Measurements from ENCODE around the gene FZD7. TPM values are rescaled to one million over a fixed set of nuclear protein-coding genes. Genes with fewer than 3 reads are reported as not detected.

FZD7 gene
- 10 to 100 TPM; 11.1 to 17.6 TPM for total RNA-seq
- polyA plus RNA-seq (ENCODE audit: insufficient read length in 6 of 6), result 10 to 100 TPM; 30.1 to 43.1 (median 40.3) TPM
- long read RNA-seq, donor 1, transcript FZD7-201 (1 exons, 3,859 nt), result major isoform, 36 of 36 reads
- long read RNA-seq, donor 1, partial matches to known transcripts, result 0 of 36 reads
- long read RNA-seq, donor 1, other reads (novel, unspliced or antisense), result 0 of 36 reads
- long read RNA-seq, donor 2, transcript FZD7-201 (1 exons, 3,859 nt), result major isoform, 51 of 51 reads
- long read RNA-seq, donor 2, partial matches to known transcripts, result 0 of 51 reads
- long read RNA-seq, donor 2, other reads (novel, unspliced or antisense), result 0 of 51 reads
- long read RNA-seq, donor 3, transcript FZD7-201 (1 exons, 3,859 nt), result major isoform, 22 of 22 reads
- long read RNA-seq, donor 3, partial matches to known transcripts, result 0 of 22 reads
- long read RNA-seq, donor 3, other reads (novel, unspliced or antisense), result 0 of 22 reads
- long read RNA-seq, donor 4, partial matches to known transcripts, result 0 of 1 reads
- long read RNA-seq, donor 4, other reads (novel, unspliced or antisense), result 0 of 1 reads
- long read RNA-seq, donor 5, transcript FZD7-201 (1 exons, 3,859 nt), result major isoform, 31 of 31 reads
- long read RNA-seq, donor 5, partial matches to known transcripts, result 0 of 31 reads
- long read RNA-seq, donor 5, other reads (novel, unspliced or antisense), result 0 of 31 reads
- long read RNA-seq, donor 6, transcript FZD7-201 (1 exons, 3,859 nt), result major isoform, 21 of 21 reads
- long read RNA-seq, donor 6, partial matches to known transcripts, result 0 of 21 reads
- long read RNA-seq, donor 6, other reads (novel, unspliced or antisense), result 0 of 21 reads
- long read RNA-seq, donor 7, transcript FZD7-201 (1 exons, 3,859 nt), result major isoform, 10 of 10 reads
- long read RNA-seq, donor 7, partial matches to known transcripts, result 0 of 10 reads
- long read RNA-seq, donor 7, other reads (novel, unspliced or antisense), result 0 of 10 reads
- long read RNA-seq, donor 8, transcript FZD7-201 (1 exons, 3,859 nt), result major isoform, 12 of 12 reads
- long read RNA-seq, donor 8, partial matches to known transcripts, result 0 of 12 reads
- long read RNA-seq, donor 8, other reads (novel, unspliced or antisense), result 0 of 12 reads
- long read RNA-seq, donor 9, result 0 reads
- long read RNA-seq, donor 10, partial matches to known transcripts, result 0 of 2 reads
- long read RNA-seq, donor 10, other reads (novel, unspliced or antisense), result 0 of 2 reads
- long read RNA-seq, donor 11, transcript FZD7-201 (1 exons, 3,859 nt), result major isoform, 16 of 16 reads
- long read RNA-seq, donor 11, partial matches to known transcripts, result 0 of 16 reads
- long read RNA-seq, donor 11, other reads (novel, unspliced or antisense), result 0 of 16 reads
- long read RNA-seq, donor 12, transcript FZD7-201 (1 exons, 3,859 nt), result major isoform, 25 of 25 reads
- long read RNA-seq, donor 12, partial matches to known transcripts, result 0 of 25 reads
- long read RNA-seq, donor 12, other reads (novel, unspliced or antisense), result 0 of 25 reads

GRCh38 chr2:202033317-202034248 is at the start of gene FZD7:
Gene FZD7 (plus strand): TSS chr2:202033855. CDS start chr2:202034648, 793 bp downstream.
- Histone ChIP-seq H3K4me1 (peaks cover 8 to 25% of the 10 kb centered on the region in 2 donors), H3K4me3 (peak within 1 kb of the TSS; percentile 61), H3K27ac (peak within 1 kb of the TSS; percentile 77 to 94), H3K36me3 (no peaks in the 10 kb centered on the region), H3K27me3 (peaks cover 11 to 78% of the 10 kb centered on the region in 2 donors), H3K9me3 (no peaks in the 10 kb centered on the region)
- DNase-seq, result peak; percentile 92 to 97 (median 95)
- peak; percentile 93 for ATAC-seq
- TF ChIP-seq CTCF (IDR thresholded peaks at IDR 0.05), result no peak
- intact Hi-C loops (cut with DNase I), result loop anchor here in 1 of 2 donors (10.0 kb wide), 1 partner anchor 141 kb away; no protein-coding TSS in a partner anchor

GRCh38 chr2:201984333-201984732 is 49.3 kb upstream of the FZD7 start:
- ATAC-seq (no peak), DNase-seq (no peak)
- Histone ChIP-seq H3K27me3 (no peaks in the 10 kb centered on the region), H3K4me1 (no peaks in the 10 kb centered on the region), H3K4me3 (no peak overlapping the region), H3K27ac (no peak overlapping the region), H3K9me3 (no peaks in the 10 kb centered on the region), H3K36me3 (no peaks in the 10 kb centered on the region)
- no peak for TF ChIP-seq CTCF (IDR thresholded peaks at IDR 0.05)
- intact Hi-C loops (cut with DNase I), result no loop called here

- no peak for DNase-seq
- no peak for ATAC-seq
- H3K4me3 ChIP-seq, result no peak overlapping the region
- no peaks in the 10 kb centered on the region for H3K9me3 ChIP-seq
- no peak overlapping the region for H3K27ac ChIP-seq
- H3K4me1 ChIP-seq, result no peaks in the 10 kb centered on the region
- intact Hi-C loops (cut with DNase I), result no loop called here
- H3K36me3 ChIP-seq, result no peaks in the 10 kb centered on the region
- no peak for TF ChIP-seq CTCF (IDR thresholded peaks at IDR 0.05)
- H3K27me3 ChIP-seq, result no peaks in the 10 kb centered on the region
Measured at GRCh38 chr2:201984800-201985525, 48.7 kb upstream of the FZD7 start.
